HepG2 (cell line): ENCODE data around the gene TMEM79. TPM values are rescaled to one million over a fixed set of nuclear protein-coding genes. Genes with fewer than 3 reads are reported as not detected.

Experiments used
- ELF4 ChIP-seq: sonication (generic); formaldehyde crosslinking; IDR thresholded peaks from 2 replicates; pipeline ENCODE4 v1.5.0; 2020; ENCODE audit warnings: missing genetic modification reagents, mild to moderate bottlenecking, moderate library complexity, borderline replicate concordance
- EZH2 ChIP-seq: conservative IDR thresholded peaks from 2 replicates; pipeline ENCODE4 v1.6.1; 2012; ENCODE audit warnings: mild to moderate bottlenecking, low read depth, low read length, moderate library complexity
- FOXA1 ChIP-seq, 2 experiments: fragments of 450-650 bp in 1 of 2; sonication (generic) in 1 of 2; formaldehyde crosslinking in 1 of 2; IDR thresholded peaks; 2 replicates each; pipeline versions ENCODE4 v1.4.0 to v1.6.1; 2016 to 2020; ENCODE audit warnings: missing genetic modification reagents in 1 of 2
- FOXK1 ChIP-seq: sonication (generic); formaldehyde crosslinking; IDR thresholded peaks from 2 replicates; pipeline ENCODE4 v1.4.0; 2020; ENCODE audit warnings: low read depth, missing genetic modification reagents, borderline replicate concordance
- HNF4G ChIP-seq, 2 experiments: sonication (generic) in 1 of 2; formaldehyde crosslinking in 1 of 2; IDR thresholded peaks; 2 replicates each; pipeline versions ENCODE4 v1.4.0 to v1.6.1; 2011 to 2020; ENCODE audit warnings: borderline replicate concordance in 2 of 2, low read depth in 2 of 2, mild to moderate bottlenecking in 2 of 2, low read length in 1 of 2, missing genetic modification reagents in 1 of 2, moderate library complexity in 1 of 2
- ISL2 ChIP-seq: sonication (generic); formaldehyde crosslinking; IDR thresholded peaks from 2 replicates; pipeline ENCODE4 v1.5.0; 2020; ENCODE audit warnings: missing genetic modification reagents
- MIER3 ChIP-seq: IDR thresholded peaks from 2 replicates; pipeline ENCODE4 v1.6.1; 2016; ENCODE audit warnings: missing compliant biosample characterization, borderline replicate concordance
- PATZ1 ChIP-seq: sonication (generic); formaldehyde crosslinking; IDR thresholded peaks from 2 replicates; pipeline ENCODE4 v1.4.0; 2020; ENCODE audit warnings: missing genetic modification reagents
- PRMT3 ChIP-seq: sonication (generic); formaldehyde crosslinking; IDR thresholded peaks from 2 replicates; pipeline ENCODE4 v1.8.1; 2022; ENCODE audit warnings: low read depth, mild to moderate bottlenecking, moderate library complexity, missing genetic modification reagents, borderline replicate concordance
- RBM39 ChIP-seq: fragments of 200-400 bp; formaldehyde crosslinking; IDR thresholded peaks from one replicate; pipeline ENCODE4 v1.6.1; 2018; ENCODE audit warnings: antibody characterized with exemption, mild to moderate bottlenecking, low read depth, low read length; ENCODE audit not compliant: poor library complexity, severe bottlenecking
- SCMH1 ChIP-seq: sonication (generic); formaldehyde crosslinking; IDR thresholded peaks from 2 replicates; pipeline ENCODE4 v1.9.0; 2021; ENCODE audit warnings: missing genetic modification reagents, mild to moderate bottlenecking, borderline replicate concordance
- SP4 ChIP-seq: sonication (generic); formaldehyde crosslinking; IDR thresholded peaks from 2 replicates; pipeline ENCODE4 v1.8.1; 2023; ENCODE audit warnings: mild to moderate bottlenecking, missing genetic modification reagents
- SRF ChIP-seq: IDR thresholded peaks from 2 replicates; pipeline ENCODE4 v1.6.1; 2011; ENCODE audit warnings: mild to moderate bottlenecking, low read depth, low read length, moderate library complexity
- TMF1 ChIP-seq: sonication (generic); formaldehyde crosslinking; IDR thresholded peaks from 2 replicates; pipeline ENCODE4 v1.8.1; 2022; ENCODE audit warnings: low read depth, missing genetic modification reagents
- ZBTB7B ChIP-seq: sonication (generic); formaldehyde crosslinking; IDR thresholded peaks from 2 replicates; pipeline ENCODE4 v1.4.0; 2020; ENCODE audit warnings: missing genetic modification reagents
- ZNF101 ChIP-seq: sonication (generic); formaldehyde crosslinking; IDR thresholded peaks from 2 replicates; pipeline ENCODE4 v1.4.0; 2020; ENCODE audit warnings: mild to moderate bottlenecking, low read depth, missing genetic modification reagents, borderline replicate concordance
- ZNF543 ChIP-seq: sonication (generic); formaldehyde crosslinking; IDR thresholded peaks from 2 replicates; pipeline ENCODE4 v1.4.0; 2020; ENCODE audit warnings: mild to moderate bottlenecking, missing genetic modification reagents
- polyA plus RNA-seq, 8 experiments: library from polyadenylated mRNA; depleted of rRNA in 3 of 8; stranded (reverse) in 7 of 8; unstranded in 1 of 8; fragments of >200 nt; fragmentation: Illumina TruSeq in 4 of 8; extraction: Trizol in 4 of 8; gene quantifications; 2 replicates each; pipeline versions ENCODE4 v1.2.1 to v1.2.3, GENCODE V29; 2011 to 2016; ENCODE audit warnings: low read depth in 4 of 8, missing spikeins in 1 of 8, mixed read lengths in 1 of 8; ENCODE audit not compliant: insufficient read depth in 1 of 8
- total RNA-seq, 5 experiments: library from RNA; depleted of rRNA; stranded (reverse); fragments of >200 nt; fragmentation: Illumina TruSeq; extraction: Trizol; gene quantifications; 2 replicates each; pipeline ENCODE4 v1.2.3, GENCODE V29; 2016; ENCODE audit warnings: low read depth in 1 of 5
- TF ChIP-seq, protein P1 (sequence below), 2 experiments: sonication (generic) in 1 of 2; formaldehyde crosslinking in 1 of 2; IDR thresholded peaks; 2 replicates each; pipeline versions ENCODE4 v1.5.1 to v1.6.1; 2011 to 2020; ENCODE audit warnings: borderline replicate concordance in 1 of 2, low read depth in 1 of 2, low read length in 1 of 2, mild to moderate bottlenecking in 1 of 2, missing genetic modification reagents in 1 of 2, moderate library complexity in 1 of 2
- TF ChIP-seq, protein P2 (sequence below): sonication (generic); formaldehyde crosslinking; conservative IDR thresholded peaks from 2 replicates; pipeline ENCODE4 v1.4.0; 2020; ENCODE audit warnings: missing genetic modification reagents
- TF ChIP-seq, protein P3 (sequence below): sonication (generic); formaldehyde crosslinking; IDR thresholded peaks from 2 replicates; pipeline ENCODE4 v1.5.0; 2020; ENCODE audit warnings: missing genetic modification reagents

Gene TMEM79
- total and polyA plus RNA-seq, 2 of the 13 experiments (the other 11 are each of a cell fraction or from before 2014, with no cell fraction given): 1.2 to 1.9 TPM

DNA sequence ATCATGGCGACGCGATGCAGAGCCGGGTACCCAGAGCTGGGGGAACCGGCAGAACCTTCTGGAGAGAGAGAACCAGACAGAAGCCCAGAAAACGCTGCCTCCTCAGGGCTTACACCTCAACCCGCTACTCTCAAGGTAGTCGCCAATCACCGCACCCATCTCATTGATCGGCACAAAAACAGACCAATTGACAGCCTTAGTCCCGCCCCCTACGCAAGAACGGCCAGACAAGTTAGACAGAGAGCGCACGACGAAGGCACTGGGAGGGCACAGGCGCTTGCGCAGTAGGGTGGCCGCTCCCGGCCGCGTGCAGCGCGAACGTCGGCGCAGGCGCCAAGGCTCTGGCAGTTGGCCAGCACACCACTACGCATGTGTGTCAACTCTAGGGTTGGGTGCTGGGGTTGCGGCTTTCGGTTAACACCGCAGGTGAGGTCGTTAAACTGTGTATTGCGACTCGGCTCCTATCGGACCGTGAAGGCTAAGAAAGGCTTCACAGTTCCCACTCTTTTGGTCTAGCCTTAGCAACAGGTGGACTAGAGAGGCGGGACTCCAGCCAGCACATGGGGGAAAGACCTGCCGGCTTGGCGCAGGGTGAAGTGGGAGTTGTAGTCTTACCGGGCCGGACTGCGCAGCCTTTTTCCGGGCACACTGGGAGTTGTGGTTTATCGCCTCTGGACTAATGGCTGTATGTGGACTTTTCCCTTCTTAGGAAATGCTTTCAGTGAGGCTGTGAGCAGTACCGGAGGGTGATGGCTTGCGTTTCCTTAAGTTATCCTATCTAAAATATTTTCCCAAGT, 54.3 kb downstream of the TMEM79 start, which contains the start of the genes CCT3 and TSACC (continued):
- TF ChIP-seq HNF4G (IDR thresholded peaks at IDR 0.05; ENCODE audit: borderline replicate concordance, low read depth, low read length) (0 out of 2 replicates have a peak, but pooled peaks have one; percentile 25), HNF4G (CRISPR knock-in tag; IDR thresholded peaks at IDR 0.05; ENCODE audit: borderline replicate concordance, low read depth) (no peak), ZNF101 (CRISPR knock-in tag) (no peak), SP4 (CRISPR knock-in tag) (peak; percentile 68; the same call in 1 of the 2 replicates), MIER3 (CRISPR knock-in tag) (peak; percentile 7; the same call in 1 of the 2 replicates), FOXK1 (CRISPR knock-in tag) (peak; percentile 49; the same call in 1 of the 2 replicates), PRMT3 (CRISPR knock-in tag) (no peak), EZH2 (no peak), ZNF543 (CRISPR knock-in tag) (no peak; the same call in 1 of the 2 replicates), SCMH1 (CRISPR knock-in tag) (no peak), ELF4 (CRISPR knock-in tag) (no peak; the same call in 1 of the 2 replicates), ZBTB7B (CRISPR knock-in tag) (0 out of 2 replicates have a peak, but pooled peaks have one; percentile 71), TMF1 (CRISPR knock-in tag) (no peak), FOXA1 (IDR thresholded peaks at IDR 0.05) (no peak), FOXA1 (CRISPR knock-in tag; IDR thresholded peaks at IDR 0.05) (no peak), PATZ1 (CRISPR knock-in tag) (0 out of 2 replicates have a peak, but pooled peaks have one; percentile 6), RBM39 (no peak), ISL2 (CRISPR knock-in tag) (peak; percentile 22; the same call in 1 of the 2 replicates), SRF (peak; percentile 73)
- TF ChIP-seq, protein P1, sequence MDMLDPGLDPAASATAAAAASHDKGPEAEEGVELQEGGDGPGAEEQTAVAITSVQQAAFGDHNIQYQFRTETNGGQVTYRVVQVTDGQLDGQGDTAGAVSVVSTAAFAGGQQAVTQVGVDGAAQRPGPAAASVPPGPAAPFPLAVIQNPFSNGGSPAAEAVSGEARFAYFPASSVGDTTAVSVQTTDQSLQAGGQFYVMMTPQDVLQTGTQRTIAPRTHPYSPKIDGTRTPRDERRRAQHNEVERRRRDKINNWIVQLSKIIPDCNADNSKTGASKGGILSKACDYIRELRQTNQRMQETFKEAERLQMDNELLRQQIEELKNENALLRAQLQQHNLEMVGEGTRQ (IDR thresholded peaks at IDR 0.05; ENCODE audit: low read depth, low read length): no peak
- TF ChIP-seq, protein P1 (CRISPR knock-in tag; IDR thresholded peaks at IDR 0.05; ENCODE audit: borderline replicate concordance): 0 out of 2 replicates have a peak, but pooled peaks have one; percentile 27
- TF ChIP-seq, protein P2, sequence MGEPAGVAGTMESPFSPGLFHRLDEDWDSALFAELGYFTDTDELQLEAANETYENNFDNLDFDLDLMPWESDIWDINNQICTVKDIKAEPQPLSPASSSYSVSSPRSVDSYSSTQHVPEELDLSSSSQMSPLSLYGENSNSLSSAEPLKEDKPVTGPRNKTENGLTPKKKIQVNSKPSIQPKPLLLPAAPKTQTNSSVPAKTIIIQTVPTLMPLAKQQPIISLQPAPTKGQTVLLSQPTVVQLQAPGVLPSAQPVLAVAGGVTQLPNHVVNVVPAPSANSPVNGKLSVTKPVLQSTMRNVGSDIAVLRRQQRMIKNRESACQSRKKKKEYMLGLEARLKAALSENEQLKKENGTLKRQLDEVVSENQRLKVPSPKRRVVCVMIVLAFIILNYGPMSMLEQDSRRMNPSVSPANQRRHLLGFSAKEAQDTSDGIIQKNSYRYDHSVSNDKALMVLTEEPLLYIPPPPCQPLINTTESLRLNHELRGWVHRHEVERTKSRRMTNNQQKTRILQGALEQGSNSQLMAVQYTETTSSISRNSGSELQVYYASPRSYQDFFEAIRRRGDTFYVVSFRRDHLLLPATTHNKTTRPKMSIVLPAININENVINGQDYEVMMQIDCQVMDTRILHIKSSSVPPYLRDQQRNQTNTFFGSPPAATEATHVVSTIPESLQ (CRISPR knock-in tag): no peak
- TF ChIP-seq, protein P3, sequence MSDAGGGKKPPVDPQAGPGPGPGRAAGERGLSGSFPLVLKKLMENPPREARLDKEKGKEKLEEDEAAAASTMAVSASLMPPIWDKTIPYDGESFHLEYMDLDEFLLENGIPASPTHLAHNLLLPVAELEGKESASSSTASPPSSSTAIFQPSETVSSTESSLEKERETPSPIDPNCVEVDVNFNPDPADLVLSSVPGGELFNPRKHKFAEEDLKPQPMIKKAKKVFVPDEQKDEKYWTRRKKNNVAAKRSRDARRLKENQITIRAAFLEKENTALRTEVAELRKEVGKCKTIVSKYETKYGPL (CRISPR knock-in tag): no peak
